Esophagus squamous epithelium (tissue), 4 donors: ENCODE measurements around the gene VPREB3.

Experiments
- POLR2A ChIP-seq, 4 donors: fragments of 450-650 bp; IDR thresholded peaks; one replicate each; pipeline ENCODE4 v1.6.1; 2017; ENCODE audit warnings: antibody characterized with exemption in 4 of 4, mild to moderate bottlenecking in 4 of 4, moderate library complexity in 3 of 4
- TF ChIP-seq, protein P1 (sequence below), 6 experiments: fragments of 450-650 bp in 4 of 6; fragments of 200-600 bp in 2 of 6; sonication (generic) in 2 of 6; IDR thresholded peaks; one replicate each; pipeline ENCODE4 v1.5.1; 2016 to 2019; ENCODE audit warnings: antibody characterized with exemption in 6 of 6, mild to moderate bottlenecking in 4 of 6, moderate library complexity in 4 of 6

DNA sequence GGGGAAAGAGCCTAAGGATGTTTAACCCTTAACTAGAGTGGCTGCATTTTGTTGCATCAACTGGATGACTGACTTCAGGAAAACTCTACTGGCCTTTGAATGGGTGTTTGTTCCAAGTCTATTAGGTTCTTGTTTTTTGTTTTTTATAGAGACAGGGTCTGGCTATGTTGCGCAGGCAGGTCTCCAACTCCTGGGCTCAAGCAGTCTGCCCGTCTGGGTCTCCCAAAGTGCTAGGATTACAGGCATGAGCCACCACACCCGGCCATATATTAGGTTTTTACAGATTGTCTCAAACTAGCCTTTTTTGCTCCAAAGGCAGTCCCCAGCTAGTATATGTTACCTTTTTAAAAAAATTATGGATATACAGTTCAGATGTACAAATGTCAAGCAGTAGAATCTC, 33.7 kb upstream of the VPREB3 start:
- TF ChIP-seq, protein P1, sequence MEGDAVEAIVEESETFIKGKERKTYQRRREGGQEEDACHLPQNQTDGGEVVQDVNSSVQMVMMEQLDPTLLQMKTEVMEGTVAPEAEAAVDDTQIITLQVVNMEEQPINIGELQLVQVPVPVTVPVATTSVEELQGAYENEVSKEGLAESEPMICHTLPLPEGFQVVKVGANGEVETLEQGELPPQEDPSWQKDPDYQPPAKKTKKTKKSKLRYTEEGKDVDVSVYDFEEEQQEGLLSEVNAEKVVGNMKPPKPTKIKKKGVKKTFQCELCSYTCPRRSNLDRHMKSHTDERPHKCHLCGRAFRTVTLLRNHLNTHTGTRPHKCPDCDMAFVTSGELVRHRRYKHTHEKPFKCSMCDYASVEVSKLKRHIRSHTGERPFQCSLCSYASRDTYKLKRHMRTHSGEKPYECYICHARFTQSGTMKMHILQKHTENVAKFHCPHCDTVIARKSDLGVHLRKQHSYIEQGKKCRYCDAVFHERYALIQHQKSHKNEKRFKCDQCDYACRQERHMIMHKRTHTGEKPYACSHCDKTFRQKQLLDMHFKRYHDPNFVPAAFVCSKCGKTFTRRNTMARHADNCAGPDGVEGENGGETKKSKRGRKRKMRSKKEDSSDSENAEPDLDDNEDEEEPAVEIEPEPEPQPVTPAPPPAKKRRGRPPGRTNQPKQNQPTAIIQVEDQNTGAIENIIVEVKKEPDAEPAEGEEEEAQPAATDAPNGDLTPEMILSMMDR (IDR thresholded peaks at IDR 0.05) = no peak
- no peak for TF ChIP-seq POLR2A (IDR thresholded peaks at IDR 0.05)
